PC-9 (cell line): ENCODE measurements around the gene CADM1. TPM values are rescaled to one million over a fixed set of nuclear protein-coding genes. Genes with fewer than 3 reads are reported as not detected.

Source experiments
- BruUV-seq: library from RNA; stranded (reverse); fragments of 400-500 nt; replicated peaks from 2 replicates; lab custom pipeline; 2021; lab: Mats Ljungman, UMichigan
- CTCF ChIA-PET: fragments of 300-600 bp; sonication (Branson Sonifier 250); formaldehyde crosslinking; loops from one replicate; lab custom pipeline; 2022; ENCODE audit warnings: antibody characterized with exemption; lab: Charles Lee
- POLR2A ChIA-PET: fragments of 300-600 bp; sonication (Branson Sonifier 250); formaldehyde crosslinking; loops from one replicate; lab custom pipeline; 2022; ENCODE audit warnings: antibody characterized with exemption; ENCODE audit not compliant: unreplicated experiment; lab: Charles Lee
- DNase-seq, 2 experiments: peaks; one replicate each; pipeline versions ENCODE4 v3.0.0 to v3.0.0-alpha.2; 2015 to 2022; ENCODE audit warnings: mixed read lengths in 1 of 2
- H2AFZ ChIP-seq: fragments of 200-600 bp; sonication (generic); 2 replicates; pipeline ENCODE4 v1.8.1; 2017; ENCODE audit warnings: antibody characterized with exemption
- H3F3A ChIP-seq: fragments of 200-600 bp; sonication (generic); 2 replicates; pipeline ENCODE4 v1.8.1; 2017; ENCODE audit warnings: antibody characterized with exemption, mild to moderate bottlenecking, low read depth; ENCODE audit not compliant: insufficient read depth
- H3K27ac ChIP-seq: fragments of 200-600 bp; sonication (generic); 2 replicates; pipeline ENCODE4 v1.6.1; 2016; ENCODE audit warnings: mixed run types
- H3K27me3 ChIP-seq: fragments of 200-600 bp; sonication (generic); 2 replicates; pipeline ENCODE4 v1.6.1; 2016; ENCODE audit warnings: low read depth, mixed run types; ENCODE audit not compliant: insufficient read depth
- H3K36me3 ChIP-seq: fragments of 200-600 bp; sonication (generic); 2 replicates; pipeline ENCODE4 v1.6.1; 2016; ENCODE audit warnings: low read depth, mixed run types
- H3K4me1 ChIP-seq: fragments of 200-600 bp; sonication (generic); replicated peaks from 2 replicates; pipeline ENCODE4 v1.6.1; 2016; ENCODE audit warnings: mixed run types; ENCODE audit not compliant: insufficient read depth
- H3K4me2 ChIP-seq: fragments of 200-600 bp; sonication (generic); 2 replicates; pipeline ENCODE4 v1.6.1; 2017; ENCODE audit warnings: mixed run types
- H3K4me3 ChIP-seq: fragments of 200-600 bp; sonication (generic); 2 replicates; pipeline ENCODE4 v1.6.1; 2016; ENCODE audit warnings: mixed run types
- H3K79me2 ChIP-seq: fragments of 200-600 bp; sonication (generic); 2 replicates; pipeline ENCODE4 v1.6.1; 2017; ENCODE audit warnings: low read depth, mixed run types
- H3K9me2 ChIP-seq: fragments of 200-600 bp; sonication (generic); 2 replicates; pipeline ENCODE4 v1.8.1; 2017; ENCODE audit warnings: mild to moderate bottlenecking; ENCODE audit not compliant: insufficient read depth
- H3K9me3 ChIP-seq: fragments of 200-600 bp; sonication (generic); 2 replicates; pipeline ENCODE4 v1.8.1; 2016; ENCODE audit warnings: low read depth; ENCODE audit not compliant: insufficient read depth
- H4K20me1 ChIP-seq: fragments of 200-600 bp; sonication (generic); 2 replicates; pipeline ENCODE4 v1.8.1; 2017; ENCODE audit not compliant: insufficient read depth
- EZH2 ChIP-seq: fragments of 200-600 bp; sonication (generic); IDR thresholded peaks from 2 replicates; pipeline ENCODE4 v1.8.0; 2017; ENCODE audit warnings: antibody characterized with exemption, low read depth
- intact Hi-C: fragments of 100-400 bp; cut with micrococcal nuclease; formaldehyde crosslinking; loops from one replicate; pipeline ENCODE4 v1.10.0; 2022; ENCODE audit not compliant: unreplicated experiment
- total RNA-seq: library from RNA; stranded (reverse); gene quantifications from 2 replicates; pipeline ENCODE4 v1.2.3, GENCODE V29; 2021
- TF ChIP-seq, protein P1 (sequence below): fragments of 200-600 bp; sonication (generic); conservative IDR thresholded peaks from 2 replicates; pipeline ENCODE4 v1.6.1; 2017; ENCODE audit warnings: mixed run types, antibody characterized with exemption, mild to moderate bottlenecking, moderate library complexity

Gene CADM1
- total RNA-seq, 1 experiment from 2014 or later = not detected

DNA sequence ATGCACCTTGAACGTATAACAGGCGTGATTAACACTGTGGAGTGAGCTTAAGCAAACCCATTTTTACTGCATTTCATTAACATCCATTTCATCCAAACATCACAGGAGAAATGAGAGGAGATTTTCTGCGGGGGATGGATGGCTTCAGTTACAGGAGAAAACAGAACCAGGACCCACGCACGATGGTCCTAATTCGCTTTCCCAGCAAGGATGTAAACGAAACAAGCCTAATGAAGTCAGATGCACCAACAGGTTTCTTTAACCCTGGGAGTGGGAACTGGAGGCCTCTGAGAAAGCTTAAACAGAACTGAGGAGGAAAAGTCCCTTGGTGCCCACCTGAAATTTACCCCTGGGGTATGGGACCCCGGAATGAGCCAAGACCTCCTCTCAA is 2.7 kb downstream of the CADM1 start:
- H3K36me3 ChIP-seq = no peaks in the 10 kb centered on the region
- BruUV-seq = no TSS peak
- no peaks in the 10 kb centered on the region for H3K79me2 ChIP-seq
- H3K4me2 ChIP-seq = no peak overlapping the region
- DNase-seq = no peak
- no peaks in the 10 kb centered on the region for H3K4me1 ChIP-seq
- CTCF ChIA-PET = no interaction called here
- no peaks in the 10 kb centered on the region for H3F3A ChIP-seq
- no peaks in the 10 kb centered on the region for H4K20me1 ChIP-seq
- no peak overlapping the region for H3K4me3 ChIP-seq
- H2AFZ ChIP-seq = no peak overlapping the region
- H3K27ac ChIP-seq = no peak overlapping the region
- H3K9me2 ChIP-seq = no peaks in the 10 kb centered on the region
- POLR2A ChIA-PET = no interaction called here
- no peak for TF ChIP-seq EZH2
- TF ChIP-seq, protein P1, sequence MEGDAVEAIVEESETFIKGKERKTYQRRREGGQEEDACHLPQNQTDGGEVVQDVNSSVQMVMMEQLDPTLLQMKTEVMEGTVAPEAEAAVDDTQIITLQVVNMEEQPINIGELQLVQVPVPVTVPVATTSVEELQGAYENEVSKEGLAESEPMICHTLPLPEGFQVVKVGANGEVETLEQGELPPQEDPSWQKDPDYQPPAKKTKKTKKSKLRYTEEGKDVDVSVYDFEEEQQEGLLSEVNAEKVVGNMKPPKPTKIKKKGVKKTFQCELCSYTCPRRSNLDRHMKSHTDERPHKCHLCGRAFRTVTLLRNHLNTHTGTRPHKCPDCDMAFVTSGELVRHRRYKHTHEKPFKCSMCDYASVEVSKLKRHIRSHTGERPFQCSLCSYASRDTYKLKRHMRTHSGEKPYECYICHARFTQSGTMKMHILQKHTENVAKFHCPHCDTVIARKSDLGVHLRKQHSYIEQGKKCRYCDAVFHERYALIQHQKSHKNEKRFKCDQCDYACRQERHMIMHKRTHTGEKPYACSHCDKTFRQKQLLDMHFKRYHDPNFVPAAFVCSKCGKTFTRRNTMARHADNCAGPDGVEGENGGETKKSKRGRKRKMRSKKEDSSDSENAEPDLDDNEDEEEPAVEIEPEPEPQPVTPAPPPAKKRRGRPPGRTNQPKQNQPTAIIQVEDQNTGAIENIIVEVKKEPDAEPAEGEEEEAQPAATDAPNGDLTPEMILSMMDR = no peak
- intact Hi-C loops = no loop called here
- H3K27me3 ChIP-seq = peaks cover 22% of the 10 kb centered on the region; the same call in 1 of the 2 replicates
- no peaks in the 10 kb centered on the region for H3K9me3 ChIP-seq

DNA sequence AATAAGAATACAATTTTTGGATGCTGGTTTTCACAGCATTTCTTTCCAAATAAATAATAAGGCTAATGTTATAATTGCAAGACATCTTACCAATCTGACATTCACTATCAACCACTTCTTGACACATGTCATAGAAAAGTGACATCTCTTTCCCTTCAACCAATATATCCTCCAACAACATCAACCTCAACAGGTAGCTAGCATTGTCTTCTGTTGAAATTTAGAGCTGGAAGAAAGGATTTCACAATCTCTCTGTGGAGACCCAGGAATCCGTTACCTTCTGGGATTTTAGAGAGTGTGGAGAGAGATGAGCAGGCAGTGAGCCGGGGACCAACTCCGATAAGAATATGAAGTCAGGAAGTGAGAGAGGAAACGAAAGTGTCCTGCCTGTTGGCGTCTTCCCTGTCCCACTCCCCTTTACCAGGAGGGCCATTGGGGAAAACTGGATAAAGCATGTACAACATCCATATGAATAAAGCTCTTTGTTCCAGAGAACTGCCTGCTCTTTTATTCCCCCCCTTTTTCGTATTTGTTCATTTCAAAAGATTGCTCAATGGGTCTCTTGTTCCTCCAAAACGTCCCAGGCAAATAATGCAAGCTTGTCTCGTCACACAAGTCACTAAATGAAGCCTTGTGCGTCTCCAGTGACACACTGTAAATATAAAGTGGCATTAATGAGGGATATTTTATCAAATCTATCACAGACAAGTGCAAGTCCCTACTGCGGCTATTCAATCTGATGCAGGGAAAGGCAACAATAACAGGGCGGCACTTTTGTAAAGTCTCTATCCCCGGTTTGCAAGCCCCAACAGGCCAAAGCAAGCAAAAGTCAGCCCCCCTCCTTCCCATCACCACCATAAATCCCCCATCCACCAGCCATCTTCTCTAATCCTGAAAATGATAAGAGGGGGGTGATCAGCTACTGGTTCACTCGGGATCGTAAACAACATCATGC is 3.4 kb downstream of the CADM1 start:
- Histone ChIP-seq H3K4me2 (no peak overlapping the region), H3K27me3 (peaks cover 22% of the 10 kb centered on the region; the same call in 1 of the 2 replicates), H3K9me3 (no peaks in the 10 kb centered on the region), H3K27ac (no peak overlapping the region), H3K36me3 (no peaks in the 10 kb centered on the region), H3K4me3 (no peak overlapping the region), H4K20me1 (no peaks in the 10 kb centered on the region), H3K4me1 (no peaks in the 10 kb centered on the region), H3K9me2 (no peaks in the 10 kb centered on the region), H3K79me2 (no peaks in the 10 kb centered on the region), H2AFZ (no peak overlapping the region), H3F3A (no peaks in the 10 kb centered on the region)
- ChIA-PET POLR2A (no interaction called here), CTCF (no interaction called here)
- DNase-seq = no peak
- BruUV-seq = no TSS peak
- intact Hi-C loops = no loop called here
- no peak for TF ChIP-seq EZH2
- TF ChIP-seq, protein P1 = no peak

DNA sequence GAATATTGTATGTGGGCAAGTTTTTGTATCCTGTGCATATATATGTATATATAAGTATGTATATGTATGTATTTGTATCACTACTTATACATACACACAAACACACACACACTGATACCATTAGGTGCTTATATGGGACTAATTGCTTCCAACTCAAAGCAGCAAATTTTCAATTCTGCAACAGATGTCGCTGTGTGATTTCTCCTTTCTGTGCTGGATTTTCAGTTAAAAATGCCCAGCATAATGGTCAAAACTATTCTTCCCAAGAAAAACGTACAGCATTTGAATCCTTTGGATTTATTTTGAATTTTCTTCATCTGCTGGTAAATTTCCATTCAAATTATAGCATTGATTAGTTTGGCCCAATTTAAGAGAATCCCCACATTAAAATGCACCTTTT is 4.3 kb downstream of the CADM1 start:
- no TSS peak for BruUV-seq
- H3K4me1 ChIP-seq = no peaks in the 10 kb centered on the region

More for the DNA sequence above, 4.3 kb downstream of the CADM1 start:
- Histone ChIP-seq H3K36me3 (no peaks in the 10 kb centered on the region), H3K4me3 (no peak overlapping the region), H3K9me3 (no peaks in the 10 kb centered on the region), H3F3A (no peaks in the 10 kb centered on the region), H4K20me1 (no peaks in the 10 kb centered on the region), H3K27me3 (peaks cover 22% of the 10 kb centered on the region; the same call in 1 of the 2 replicates), H3K4me2 (no peak overlapping the region), H3K9me2 (no peaks in the 10 kb centered on the region), H3K27ac (no peak overlapping the region), H2AFZ (no peak overlapping the region), H3K79me2 (no peaks in the 10 kb centered on the region)
- no peak for TF ChIP-seq EZH2
- TF ChIP-seq, protein P1 = no peak
- intact Hi-C loops = no loop called here
- DNase-seq = no peak
- POLR2A ChIA-PET = no interaction called here
- CTCF ChIA-PET = no interaction called here
